ENCODE measurements around the gene FER.
"Not testable (repeated sequence)": the region's sequence is repeated elsewhere in the genome, so short reads cannot be mapped to it uniquely, and the experiment has no call there.

FER gene

DNA sequence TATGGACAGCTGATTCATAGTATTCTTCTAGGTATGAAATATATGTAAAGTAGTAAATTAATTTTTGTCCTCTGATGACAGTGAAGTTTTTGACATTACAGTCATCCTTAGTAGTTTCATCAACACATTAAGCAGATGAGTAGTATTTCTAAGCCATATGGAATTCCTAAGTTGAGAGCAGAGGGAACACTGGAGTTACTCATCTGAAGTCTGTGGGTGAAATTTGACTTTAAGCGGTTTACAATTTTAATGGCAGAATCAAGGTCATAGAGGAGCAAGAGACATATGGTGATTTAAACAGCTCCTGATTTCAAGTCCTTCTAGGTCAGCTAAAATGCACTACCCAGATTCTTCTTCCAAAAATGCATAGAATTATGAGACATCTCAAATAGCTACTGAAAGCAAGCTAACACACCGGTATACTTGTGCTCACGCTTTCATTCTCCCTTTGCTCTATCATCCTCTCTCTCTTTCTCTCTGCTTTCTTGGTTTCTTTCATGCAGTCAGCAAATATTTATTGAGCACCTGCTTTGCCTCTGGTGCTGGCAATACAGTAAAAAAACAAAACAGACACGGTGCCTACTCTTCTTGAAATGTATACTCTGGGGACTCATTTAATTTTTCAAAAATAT, 235.9 kb downstream of the FER start:
- DNase-seq: no peak

DNA sequence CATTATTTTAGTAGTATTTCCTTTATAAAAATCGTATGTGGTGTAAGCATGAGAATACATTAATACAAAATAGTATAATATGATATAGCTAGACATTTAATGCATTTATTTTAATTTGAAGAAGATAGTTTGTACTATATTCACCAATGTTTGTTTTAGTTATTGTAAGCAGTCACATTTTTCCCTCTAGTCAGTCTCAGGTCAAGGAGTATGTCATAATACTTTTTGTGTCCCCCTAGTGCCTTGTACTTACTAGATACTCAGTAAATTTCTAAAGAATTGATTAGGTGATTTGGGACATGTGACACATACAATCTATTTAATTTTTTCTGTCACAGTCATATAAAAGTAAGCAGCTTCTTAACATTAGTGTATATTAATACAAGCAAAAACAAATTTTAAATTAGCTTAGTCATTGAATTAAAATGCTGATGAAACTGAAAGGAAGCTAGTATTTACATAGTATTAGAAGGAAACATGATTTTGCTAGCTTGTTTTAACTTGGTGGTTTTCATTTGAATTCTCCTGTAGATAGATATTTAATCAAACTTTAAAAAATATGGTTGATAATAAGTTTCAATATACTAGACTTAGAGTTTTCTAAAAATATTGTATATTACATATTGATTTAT, 242.2 kb downstream of the FER start:
- no peak for DNase-seq

DNA sequence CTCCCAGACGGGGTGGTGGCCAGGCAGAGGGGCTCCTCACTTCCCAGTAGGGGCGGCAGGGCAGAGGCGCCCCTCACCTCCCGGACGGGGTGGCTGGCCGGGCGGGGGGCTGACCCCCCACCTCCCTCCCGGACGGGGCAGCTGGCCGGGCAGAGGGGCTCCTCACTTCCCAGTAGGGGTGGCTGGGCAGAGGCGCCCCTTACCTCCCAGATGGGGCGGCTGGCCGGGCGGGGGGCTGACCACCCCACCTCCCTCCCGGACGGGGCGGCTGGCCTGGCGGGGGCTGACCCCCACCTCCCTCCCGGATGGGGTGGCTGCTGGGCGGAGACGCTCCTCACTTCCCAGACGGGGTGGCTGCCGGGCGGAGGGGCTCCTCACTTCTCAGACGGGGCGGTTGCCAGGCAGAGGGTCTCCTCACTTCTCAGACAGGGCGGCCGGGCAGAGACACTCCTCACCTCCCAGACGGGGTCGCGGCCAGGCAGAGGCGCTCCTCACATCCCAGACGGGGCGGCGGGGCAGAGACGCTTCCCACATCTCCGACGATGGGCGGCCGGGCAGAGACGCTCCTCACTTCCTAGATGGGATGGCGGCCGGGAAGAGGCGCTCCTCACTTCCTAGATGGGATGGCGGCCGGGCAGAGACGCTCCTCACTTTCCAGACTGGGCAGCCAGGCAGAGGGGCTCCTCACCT, 244.8 kb downstream of the FER start:
- not testable (repeated sequence) for DNase-seq

DNA sequence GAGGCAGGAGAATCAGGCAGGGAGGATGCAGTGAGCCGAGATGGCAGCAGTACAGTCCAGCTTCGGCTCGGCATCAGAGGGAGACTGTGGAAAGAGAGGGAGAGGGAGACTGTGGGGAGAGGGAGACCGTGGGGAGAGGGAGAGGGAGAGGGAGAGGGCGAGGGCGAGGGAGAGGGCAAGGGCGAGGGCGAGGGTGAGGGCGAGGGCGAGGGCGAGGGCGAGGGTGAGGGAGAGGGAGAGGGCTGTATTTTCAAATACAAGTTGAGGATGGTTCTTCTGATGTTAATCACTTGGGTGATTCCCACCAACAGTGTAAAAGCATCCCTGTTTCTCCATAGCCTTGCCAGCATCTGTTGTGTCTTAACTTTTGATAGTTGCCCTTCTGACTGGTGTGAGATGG, 245.7 kb downstream of the FER start:
- not testable (repeated sequence) for DNase-seq

DNA sequence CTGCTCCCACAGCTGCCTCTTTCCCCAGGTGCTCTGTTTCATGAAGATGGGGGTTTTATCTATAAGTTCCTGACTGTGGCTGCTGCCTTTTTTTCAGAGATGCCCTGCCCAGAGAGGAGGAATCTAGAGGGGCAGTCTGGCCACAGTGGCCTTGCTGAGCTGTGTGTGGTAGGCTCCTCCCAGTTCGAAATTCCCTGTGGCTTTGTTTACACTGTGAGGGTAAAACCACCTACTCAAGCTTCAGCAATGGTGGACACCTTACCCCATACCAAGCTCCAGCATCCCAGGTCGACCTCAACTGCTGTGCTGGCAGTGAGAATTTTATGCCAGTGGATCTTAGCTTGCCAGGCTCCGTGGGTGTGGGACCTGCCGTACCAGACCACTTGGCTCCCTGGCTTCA, 250.0 kb downstream of the FER start:
- DNase-seq: no peak

DNA sequence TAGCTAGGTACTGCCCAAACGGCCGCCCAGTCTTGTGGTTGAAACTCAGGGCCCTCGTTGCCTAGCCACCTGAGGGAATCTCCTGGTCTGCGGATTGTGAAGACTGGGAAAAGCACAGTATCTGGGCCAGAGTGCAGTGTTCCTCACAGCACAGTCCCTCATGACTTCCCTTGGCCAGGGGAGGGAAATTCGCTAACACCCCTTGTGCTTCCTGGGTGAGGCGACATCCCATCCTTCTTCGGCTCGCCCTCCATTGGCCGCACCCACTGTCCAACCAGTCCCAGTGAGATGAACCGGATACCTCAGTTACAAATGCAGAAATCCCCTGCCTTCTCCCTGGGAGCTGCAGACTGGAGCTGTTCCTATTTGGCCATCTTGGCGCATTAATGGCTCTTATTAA, 250.5 kb downstream of the FER start:
- DNase-seq: no peak

DNA sequence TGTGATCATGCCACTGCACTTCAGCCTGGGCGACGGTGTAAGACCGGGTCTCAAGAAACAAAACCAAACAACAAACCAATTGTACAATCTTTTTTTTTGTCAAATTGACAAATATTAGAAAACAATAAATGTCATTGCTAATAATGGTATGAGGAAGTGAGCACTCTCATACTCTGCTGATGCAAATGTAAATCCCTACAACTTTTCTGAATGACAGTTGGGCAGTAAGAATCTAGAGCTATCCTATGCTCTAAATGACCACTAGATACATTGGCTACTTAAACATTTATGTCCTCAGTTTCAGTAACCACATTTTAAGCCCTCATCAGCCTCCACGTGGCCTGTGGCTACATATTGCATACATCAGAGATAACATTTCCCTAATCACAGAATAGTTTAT, 256.2 kb downstream of the FER start:
- DNase-seq: no peak

DNA sequence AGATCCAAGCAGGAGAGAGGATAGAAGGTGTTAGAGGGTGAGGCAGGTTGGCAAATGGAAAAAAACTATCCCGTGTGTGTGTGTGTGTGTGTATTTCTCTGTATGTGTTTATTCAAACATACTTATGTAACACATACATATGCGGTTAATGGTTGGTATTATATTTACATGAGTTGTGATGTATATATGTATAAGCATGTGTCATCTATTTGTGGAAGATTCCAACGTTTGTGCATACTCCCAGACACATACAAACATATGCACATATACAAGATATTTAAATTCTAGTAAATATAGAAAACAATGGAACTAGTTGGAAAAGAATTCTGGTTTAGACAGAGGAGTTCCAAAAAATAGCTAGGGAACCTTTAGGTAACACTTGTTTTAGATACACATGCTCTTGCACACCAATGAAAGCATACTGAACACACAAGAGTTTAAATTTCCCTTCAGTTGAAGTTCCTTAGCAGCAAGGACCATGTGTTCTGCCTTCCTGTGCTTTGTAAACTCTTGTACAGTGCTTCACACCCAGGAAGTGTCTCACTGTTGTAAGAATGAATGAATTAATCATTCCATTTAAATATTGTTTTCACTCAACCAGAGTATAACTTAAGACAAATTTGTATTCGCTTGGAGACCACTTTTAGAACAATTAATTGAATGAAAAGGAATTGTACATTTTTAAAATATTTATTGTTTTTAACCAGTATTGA, 257.8 kb downstream of the FER start:
- DNase-seq: no peak

DNA sequence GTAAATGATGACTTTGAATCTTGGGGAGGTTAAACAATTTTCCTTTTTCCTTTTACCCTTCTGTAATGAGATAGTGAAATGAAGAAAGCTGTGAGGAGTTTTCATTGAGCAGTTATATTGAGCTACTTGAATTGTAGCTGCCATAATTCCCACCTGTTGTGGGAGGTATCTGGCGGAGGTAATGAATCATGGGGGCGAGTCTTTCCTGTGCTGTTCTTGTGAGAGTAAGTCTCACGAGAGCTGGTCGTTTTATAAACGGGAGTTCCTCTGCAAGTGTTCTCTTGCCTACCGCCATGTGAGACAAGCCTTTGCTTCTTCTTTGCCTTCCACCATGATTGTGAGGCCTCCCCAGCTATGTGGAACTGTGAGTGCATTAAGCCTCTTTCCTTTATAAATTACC, 258.4 kb downstream of the FER start:
- DNase-seq: no peak

DNA sequence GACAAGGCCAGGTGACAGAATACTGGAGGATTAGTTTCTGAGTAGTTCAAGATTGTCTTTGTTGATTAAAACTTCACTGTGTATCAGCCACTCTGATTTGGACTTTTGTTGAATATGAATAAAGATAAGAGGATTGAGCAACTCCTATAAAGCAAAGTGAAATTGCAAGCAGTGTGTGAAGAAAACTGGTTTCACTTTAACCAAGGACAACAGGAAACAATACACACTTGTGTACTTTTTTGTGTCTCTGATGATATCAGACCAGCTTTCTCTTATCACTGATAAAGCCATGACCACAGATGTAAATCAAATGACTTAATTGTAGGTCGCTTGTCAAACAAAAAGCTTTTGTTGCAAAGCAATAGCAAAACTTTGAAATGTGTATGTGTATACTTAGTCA, 268.6 kb downstream of the FER start:
- no peak for DNase-seq

DNA sequence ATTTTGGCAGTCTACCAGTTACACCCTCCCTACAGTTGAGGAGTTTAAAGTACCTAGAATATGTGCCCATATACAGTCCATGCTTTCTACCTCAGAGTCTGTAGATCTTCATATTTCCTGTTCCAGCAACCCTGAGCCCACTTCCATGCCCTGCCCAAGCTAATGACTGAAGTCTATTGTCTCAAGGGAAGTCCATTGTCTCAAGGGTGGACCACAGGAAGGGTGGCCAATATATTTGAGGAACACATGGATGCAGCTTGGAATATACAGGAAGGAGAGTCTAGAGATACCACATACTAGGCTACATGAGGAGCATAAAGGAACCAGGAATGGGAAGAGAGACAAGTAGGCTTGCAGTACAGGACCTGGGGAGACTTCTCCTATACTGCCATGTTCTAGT, 274.4 kb downstream of the FER start:
- no peak for DNase-seq

DNA sequence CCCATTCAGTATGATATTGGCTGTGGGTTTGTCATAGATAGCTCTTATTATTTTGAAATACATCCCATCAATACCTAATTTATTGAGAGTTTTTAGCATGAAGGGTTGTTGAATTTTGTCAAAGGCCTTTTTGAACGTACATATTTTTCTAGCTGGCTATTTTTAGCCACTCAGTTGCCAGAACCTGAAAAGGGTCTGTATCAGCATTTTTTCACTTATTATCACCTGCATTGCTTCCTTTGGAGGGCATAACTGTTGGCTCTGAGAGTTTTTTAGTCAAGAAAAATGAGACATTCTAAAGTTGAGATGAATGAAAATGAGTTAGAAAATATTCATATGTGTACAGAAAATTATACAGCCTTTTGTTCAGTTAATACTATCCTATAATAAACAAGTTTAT, 278.0 kb downstream of the FER start:
- not testable (repeated sequence) for DNase-seq

DNA sequence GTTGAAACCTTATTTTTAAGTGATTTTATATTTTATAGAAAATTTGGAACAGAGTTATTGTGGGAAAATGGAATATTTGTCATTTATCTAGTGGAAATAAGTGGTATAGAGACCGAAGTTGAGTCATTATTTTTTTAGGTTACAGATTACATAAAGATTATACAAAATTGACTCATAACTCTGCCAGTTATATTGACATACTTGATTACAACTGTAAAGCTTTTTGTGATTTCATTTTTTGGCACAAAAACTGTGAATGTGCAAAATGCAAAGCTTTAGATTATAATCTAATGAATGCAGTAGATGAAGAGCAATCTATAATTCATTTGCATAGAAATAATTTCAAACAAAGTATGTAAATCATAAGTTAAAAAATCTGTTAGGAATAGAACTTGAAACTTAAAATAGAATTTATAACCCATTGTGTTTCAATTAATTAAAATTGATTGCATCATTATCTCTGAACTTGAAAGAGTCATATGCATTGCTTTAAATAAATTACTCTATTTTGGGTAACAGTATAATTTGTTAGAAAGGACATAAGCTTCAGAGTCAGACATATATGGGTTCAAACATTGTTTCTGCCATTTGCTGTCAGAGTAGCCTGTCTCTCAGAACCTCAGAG, 280.4 kb downstream of the FER start:
- no peak for DNase-seq

DNA sequence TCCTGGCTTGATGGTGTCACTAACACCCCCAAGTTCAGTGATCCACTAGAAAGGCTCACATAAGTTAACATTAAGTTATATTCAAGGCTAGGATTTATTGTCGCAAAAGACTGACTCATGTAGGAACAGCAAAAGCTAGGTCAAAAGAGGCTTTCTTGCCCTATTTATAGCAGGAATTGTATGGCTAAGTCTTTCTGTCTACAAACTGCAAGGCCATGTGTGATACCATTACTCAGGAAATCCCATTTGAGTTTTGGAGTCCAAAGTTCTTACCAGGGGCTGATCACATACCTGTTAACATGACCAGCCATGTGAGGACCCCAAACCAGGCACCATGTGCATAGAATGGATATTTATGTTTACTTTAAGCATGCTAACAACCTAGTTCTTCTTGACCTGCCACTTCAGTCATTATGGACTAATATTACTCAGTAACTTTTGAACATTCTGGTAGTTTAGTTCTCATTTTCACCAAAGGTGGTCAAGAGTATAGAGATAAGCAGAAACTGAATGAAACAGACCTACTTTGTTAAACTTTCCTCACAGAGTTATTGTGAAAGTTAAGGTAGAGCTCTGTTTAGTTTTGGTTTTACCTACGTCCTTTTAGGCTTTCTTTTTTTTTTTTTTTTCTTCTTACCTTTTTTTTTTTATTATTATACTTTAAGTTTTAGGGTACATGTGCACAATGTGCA, 281.1 kb downstream of the FER start:
- DNase-seq: no peak

DNA sequence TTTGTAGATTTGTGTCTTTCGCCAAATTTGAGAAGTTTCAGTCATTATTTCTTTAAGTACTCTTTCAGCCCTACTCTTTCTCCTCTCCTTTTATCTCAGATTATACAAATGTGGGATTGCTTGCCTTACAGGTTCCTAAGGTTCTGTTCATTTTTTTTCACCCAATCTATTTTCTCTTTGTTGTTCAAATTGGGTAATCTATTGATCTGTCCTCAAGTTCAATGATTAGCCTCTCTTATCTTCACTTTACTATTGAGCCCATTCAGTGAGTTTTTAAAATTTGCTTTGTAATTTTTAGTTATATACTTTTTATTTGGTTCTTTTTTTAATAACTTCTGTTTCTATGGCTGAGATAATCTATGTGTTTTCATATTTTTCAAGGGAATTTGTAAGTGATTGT, 282.1 kb downstream of the FER start:
- DNase-seq: no peak

DNA sequence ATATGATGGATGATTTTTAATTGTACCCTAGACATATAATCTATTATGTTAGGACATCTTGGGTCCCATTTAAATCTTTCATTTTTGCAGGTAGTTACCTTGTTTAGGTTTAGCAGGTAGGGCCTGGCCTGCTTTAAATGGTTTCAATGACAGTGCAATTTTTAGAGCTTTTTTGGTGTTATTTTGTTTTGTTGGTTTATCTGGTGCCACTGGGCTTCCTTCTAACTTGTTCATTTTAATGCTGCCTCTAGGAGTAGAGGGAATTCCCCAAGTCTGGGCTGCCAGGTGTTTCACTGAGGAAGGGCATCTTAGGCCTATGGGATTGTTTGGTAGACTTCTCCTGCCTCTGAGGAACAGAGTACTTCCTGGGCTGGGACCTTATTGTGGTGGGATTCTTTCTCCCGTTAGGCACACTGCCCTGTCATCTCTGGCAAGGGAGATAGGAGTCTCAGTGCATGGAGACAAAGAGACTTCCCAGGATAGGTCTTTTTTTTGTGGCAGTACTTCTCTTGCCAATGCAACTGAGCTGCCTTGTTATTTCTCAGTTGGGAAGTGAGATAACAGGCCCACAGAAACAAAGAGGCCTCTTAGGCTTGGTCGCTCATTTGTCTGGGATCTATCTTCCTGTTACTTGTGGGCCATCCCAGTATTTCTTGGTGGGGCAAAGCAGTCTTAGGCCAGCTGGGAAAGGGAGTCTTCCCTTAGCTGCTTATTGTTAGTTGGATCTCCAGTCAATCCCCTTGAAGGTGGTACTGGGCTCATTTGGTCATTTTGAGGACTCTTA, 282.9 kb downstream of the FER start:
- no peak for DNase-seq

DNA sequence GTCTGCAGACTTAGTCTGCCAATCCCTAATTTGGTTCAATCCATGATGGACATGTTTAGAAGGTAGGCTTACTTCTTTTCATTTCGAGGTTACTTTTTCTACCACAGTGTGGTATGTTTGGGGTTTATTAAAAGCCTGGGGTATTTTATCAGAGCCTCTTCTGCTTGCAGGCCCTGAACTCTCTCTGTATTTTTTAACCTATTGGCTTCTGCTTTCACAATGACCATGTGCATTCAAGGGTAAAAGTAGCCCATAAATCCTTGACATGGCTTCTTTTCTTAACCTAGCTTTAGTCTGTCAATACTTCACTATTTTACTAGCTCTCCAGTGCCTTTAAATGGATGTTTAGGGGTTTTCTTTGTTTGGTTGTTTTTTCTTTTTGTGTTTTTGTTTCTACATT, 286.6 kb downstream of the FER start:
- DNase-seq: no peak

DNA sequence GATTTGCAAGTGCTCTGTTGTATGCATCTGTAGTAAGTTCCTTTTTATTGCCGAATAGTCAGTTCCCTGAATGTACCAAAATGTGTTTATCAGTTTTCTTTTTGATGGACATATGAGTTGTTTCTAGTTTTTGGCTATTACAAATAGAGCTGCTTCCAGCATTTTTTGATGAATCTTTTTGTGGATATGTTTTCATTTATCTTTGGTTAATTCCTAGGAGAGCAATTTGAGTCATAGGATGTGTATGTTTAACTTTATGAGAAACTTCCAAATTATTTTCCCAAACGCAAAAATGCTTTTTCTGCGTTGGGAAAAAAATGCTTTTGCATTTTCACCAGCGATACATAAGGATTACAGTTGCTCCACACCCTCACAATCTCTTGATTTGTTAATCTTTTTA, 287.7 kb downstream of the FER start:
- DNase-seq: no peak

DNA sequence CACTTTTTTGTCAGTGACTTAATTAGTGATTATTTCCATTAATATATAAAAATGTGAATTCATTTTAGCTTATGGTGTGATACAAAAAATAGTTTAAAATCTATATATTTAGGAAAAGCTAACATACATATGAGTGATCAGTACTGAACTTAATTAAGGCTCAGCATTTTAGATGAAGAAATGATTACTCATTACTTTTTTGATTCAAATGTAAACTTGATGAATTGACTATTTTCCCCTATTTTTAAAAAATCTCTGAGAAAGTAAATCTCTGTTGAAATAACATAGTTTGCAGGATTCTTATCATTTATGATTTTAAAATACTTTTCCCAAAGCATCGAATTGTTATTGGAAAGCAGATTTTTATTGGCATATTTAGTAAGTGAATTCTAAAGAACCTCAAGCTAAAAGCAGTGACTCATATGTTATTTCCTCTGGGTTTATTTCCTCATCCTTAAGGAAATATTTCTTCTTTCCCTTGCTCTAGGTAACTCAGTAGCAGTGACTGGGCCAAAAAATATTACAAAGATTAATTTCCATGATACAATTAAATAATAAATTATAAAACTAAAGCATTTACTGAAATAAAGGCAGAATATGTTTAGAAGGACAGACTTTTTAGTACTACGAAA, 290.6 kb downstream of the FER start:
- no peak for DNase-seq

DNA sequence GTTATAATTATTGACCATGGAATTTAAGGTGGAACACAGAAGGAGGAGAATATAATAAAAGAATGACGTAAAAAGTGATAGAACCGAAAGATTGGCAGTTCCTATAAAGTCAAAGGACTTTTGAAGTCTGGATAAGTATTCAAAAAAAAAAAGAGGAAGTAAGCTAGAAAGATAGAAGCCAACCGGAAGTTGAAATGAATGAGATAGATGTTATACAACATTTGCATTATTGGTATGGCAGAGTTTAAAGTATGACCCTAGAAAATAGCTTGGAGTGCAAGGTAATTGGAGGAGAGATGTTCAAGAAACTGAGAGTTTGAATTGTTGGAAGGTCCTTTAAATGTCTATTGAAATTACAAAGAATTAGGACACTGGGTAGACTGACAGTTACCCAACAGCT, 293.6 kb downstream of the FER start:
- DNase-seq: no peak

DNA sequence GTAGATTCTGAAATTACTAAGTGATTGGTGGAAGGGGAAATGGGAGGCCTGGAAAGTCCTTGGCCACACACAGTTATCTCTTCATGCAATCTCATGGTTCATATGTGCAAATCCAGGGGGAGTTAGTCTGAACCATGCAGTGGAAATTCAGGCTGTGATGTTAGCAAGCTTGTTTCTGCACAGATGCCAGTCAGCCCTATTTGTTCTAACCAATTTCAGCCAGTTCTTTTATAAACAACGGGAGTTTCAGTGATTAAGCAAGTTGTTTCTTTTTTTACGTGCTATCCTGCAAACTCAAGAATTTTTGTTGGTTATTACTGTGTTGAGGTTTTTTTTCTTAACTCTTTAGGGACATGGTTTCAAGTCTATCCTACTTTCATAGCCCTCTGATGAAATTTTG, 298.0 kb downstream of the FER start:
- no peak for DNase-seq

DNA sequence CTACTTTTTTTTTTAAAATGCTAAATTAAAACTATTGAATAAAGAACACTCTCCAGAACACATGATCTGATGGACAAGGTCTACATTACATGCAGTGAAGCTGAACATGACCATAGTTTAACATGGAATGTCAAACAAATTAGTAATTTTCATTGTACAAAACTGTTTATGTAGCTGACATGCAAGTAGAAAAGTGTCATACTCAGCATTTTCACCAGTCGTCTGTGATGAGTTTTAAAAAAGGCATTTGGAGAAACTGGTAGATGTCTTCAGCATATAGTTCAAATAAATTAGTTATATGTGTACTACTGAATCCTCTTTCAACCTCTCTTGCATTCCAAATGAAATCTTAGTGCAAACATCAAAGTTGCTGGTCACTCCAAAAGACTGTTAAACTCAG, 301.9 kb downstream of the FER start:
- no peak for DNase-seq

Data from amniotic stem cell (primary cell).